K562 (cell line): ENCODE results near the gene ANKRD13D. TPM values are rescaled to one million over a fixed set of nuclear protein-coding genes. Genes with fewer than 3 reads are reported as not detected.

Experiments
- ATAC-seq: fragments of 200-7000 bp; cut with Tn5 transposase; 3 replicates; pipeline ENCODE4 v1.9.1; 2020; ENCODE audit warnings: moderate library complexity
- BruUV-seq: library from RNA; stranded (reverse); fragments of 400-500 nt; replicated peaks from 2 replicates; lab custom pipeline; 2021; lab: Mats Ljungman, UMichigan
- CTCF ChIA-PET: fragments of 300-600 bp; formaldehyde crosslinking; extraction: SDS; loops from one replicate; lab custom pipeline; 2021; ENCODE audit warnings: low intra/inter-chr PET ratio; lab: Yijun Ruan, JAX
- POLR2A ChIA-PET: fragments of 300-600, 350-650 bp; sonication (Branson Sonifier 250); formaldehyde crosslinking; extraction: SDS; loops from one replicate; lab custom pipeline; 2021; ENCODE audit warnings: antibody characterized with exemption, inconsistent platforms; lab: Yijun Ruan, JAX
- DNase-seq, 4 experiments: peaks; one replicate each; pipeline versions ENCODE4 v3.0.0 to v3.0.0-alpha.2; 2011 to 2018; ENCODE audit warnings: low spot score in 3 of 4, mixed read lengths in 3 of 4; ENCODE audit errors: extremely low read depth in 1 of 4
- FAIRE-seq: peaks from 2 replicates; lab custom pipeline; 2011; peaks lifted over from hg19 to GRCh38; lab: Jason Lieb, UNC
- H2AFZ ChIP-seq: 2 replicates; pipeline ENCODE4 v1.6.0; 2011; ENCODE audit warnings: low read depth, low read length, control low read depth, inconsistent platforms
- H3K27ac ChIP-seq: fragments of 200-600 bp; 3 replicates; pipeline ENCODE4 v1.8.0; 2011; ENCODE audit warnings: low read depth, mild to moderate bottlenecking, control low read depth, inconsistent platforms, low read length, moderate library complexity, mixed read lengths; ENCODE audit errors: extremely low read depth
- H3K27me3 ChIP-seq, 2 experiments: fragments of 300-600 bp in 1 of 2; 2 replicates in 1 of 2; 3 replicates in 1 of 2; pipeline versions ENCODE4 v1.6.0 to v1.8.0; 2011; ENCODE audit warnings: inconsistent platforms in 2 of 2, low read length in 2 of 2, mild to moderate bottlenecking in 1 of 2, mixed read lengths in 1 of 2, moderate library complexity in 1 of 2; ENCODE audit not compliant: control insufficient read depth in 2 of 2, insufficient read depth in 2 of 2
- H3K36me3 ChIP-seq: fragments of 300-600 bp; 3 replicates; pipeline ENCODE4 v1.8.0; 2011; ENCODE audit warnings: mild to moderate bottlenecking, low read length, inconsistent platforms; ENCODE audit not compliant: control insufficient read depth, insufficient read depth
- H3K4me1 ChIP-seq, 2 experiments: fragments of 200-600 bp in 1 of 2; replicated peaks in 1 of 2; 2 replicates in 1 of 2; 3 replicates in 1 of 2; pipeline versions ENCODE4 v1.5.1 to v1.8.0; 2011; ENCODE audit warnings: inconsistent platforms in 2 of 2, low read length in 2 of 2, mild to moderate bottlenecking in 1 of 2, mixed read lengths in 1 of 2, moderate library complexity in 1 of 2; ENCODE audit not compliant: control insufficient read depth in 2 of 2, insufficient read depth in 2 of 2
- H3K4me2 ChIP-seq: 2 replicates; pipeline ENCODE4 v1.6.1; 2011; ENCODE audit warnings: low read length, control low read depth, inconsistent platforms, mixed read lengths; ENCODE audit not compliant: insufficient read depth
- H3K4me3 ChIP-seq: fragments of 200-600 bp; sonication (generic), shearing (Covaris generic); 2 replicates; pipeline ENCODE4 v1.5.1; 2016; ENCODE audit warnings: control low read depth, inconsistent platforms
- H3K79me2 ChIP-seq: fragments of 200-600 bp; 3 replicates; pipeline ENCODE4 v1.8.0; 2011; ENCODE audit warnings: low read length, inconsistent platforms; ENCODE audit not compliant: control insufficient read depth, insufficient read depth
- H3K9ac ChIP-seq, 2 experiments: 2 replicates each; pipeline versions ENCODE4 v1.6.0 to v1.6.1; 2011; ENCODE audit warnings: low read depth in 2 of 2, low read length in 2 of 2, control low read depth in 1 of 2, inconsistent platforms in 1 of 2, mild to moderate bottlenecking in 1 of 2, mixed read lengths in 1 of 2; ENCODE audit not compliant: insufficient read depth in 1 of 2
- H3K9me1 ChIP-seq: one replicate; pipeline ENCODE4 v1.6.0; 2011; ENCODE audit warnings: inconsistent platforms, mild to moderate bottlenecking, low read length, moderate library complexity; ENCODE audit not compliant: control insufficient read depth, insufficient read depth
- H3K9me3 ChIP-seq: replicated peaks from 2 replicates; pipeline ENCODE4 v1.5.1; 2011; ENCODE audit warnings: low read depth, low read length, inconsistent platforms; ENCODE audit not compliant: control insufficient read depth, insufficient read depth
- H4K20me1 ChIP-seq: replicated peaks from 2 replicates; pipeline ENCODE4 v1.6.1; 2011; ENCODE audit warnings: low read length, inconsistent platforms, mixed read lengths; ENCODE audit not compliant: control insufficient read depth, insufficient read depth
- CREB1 ChIP-seq, 2 experiments: sonication (generic) in 1 of 2; formaldehyde crosslinking in 1 of 2; IDR thresholded peaks; 2 replicates each; pipeline versions ENCODE4 v1.6.1 to v1.8.0; 2012 to 2022; ENCODE audit warnings: inconsistent platforms in 1 of 2, mild to moderate bottlenecking in 1 of 2, missing genetic modification reagents in 1 of 2, moderate library complexity in 1 of 2
- ELK3 ChIP-seq: fragments of 450-650 bp; formaldehyde crosslinking; IDR thresholded peaks from 2 replicates; pipeline ENCODE4 v1.4.0; 2020; ENCODE audit warnings: mild to moderate bottlenecking
- FOXJ2 ChIP-seq: fragments of 200-800 bp; sonication (Bioruptor generic); IDR thresholded peaks from 2 replicates; pipeline ENCODE4 v1.6.1; 2016; ENCODE audit warnings: missing genetic modification characterization, missing compliant biosample characterization
- GATAD2A ChIP-seq: fragments of 450-650 bp; IDR thresholded peaks from 2 replicates; pipeline ENCODE4 v1.6.1; 2017
- LEF1 ChIP-seq: fragments of 450-650 bp; IDR thresholded peaks from 2 replicates; pipeline ENCODE4 v1.6.1; 2016; ENCODE audit warnings: mild to moderate bottlenecking
- MTA3 ChIP-seq: fragments of 450-650 bp; formaldehyde crosslinking; IDR thresholded peaks from 2 replicates; pipeline ENCODE4 v1.6.1; 2017; ENCODE audit warnings: mild to moderate bottlenecking, borderline replicate concordance
- NR4A1 ChIP-seq, 2 experiments: fragments of 250-450 bp in 1 of 2; fragments of 450-650 bp in 1 of 2; sonication (Bioruptor Pico) in 1 of 2; IDR thresholded peaks; 2 replicates each; pipeline versions ENCODE4 v1.4.0 to v1.6.1; 2016 to 2020; ENCODE audit warnings: mild to moderate bottlenecking in 2 of 2, missing compliant biosample characterization in 1 of 2, missing genetic modification characterization in 1 of 2, moderate library complexity in 1 of 2
- RB1 ChIP-seq: fragments of 450-650 bp; IDR thresholded peaks from 2 replicates; pipeline ENCODE4 v1.6.1; 2017; ENCODE audit warnings: low read depth, mild to moderate bottlenecking
- SMAD1 ChIP-seq: fragments of 150-350 bp; IDR thresholded peaks from 2 replicates; pipeline ENCODE4 v1.6.1; 2014; ENCODE audit warnings: low read length, low read depth; ENCODE audit not compliant: partially characterized antibody
- ZNF197 ChIP-seq: fragments of 200-800 bp; sonication (Bioruptor generic); IDR thresholded peaks from 2 replicates; pipeline ENCODE4 v1.6.1; 2016; ENCODE audit warnings: low read depth, missing genetic modification characterization, missing compliant biosample characterization
- WGBS: fragments of 100-300 bp; shearing (Covaris generic); methylation state at CpG from one replicate; pipeline ENCODE4 v1.1.6; 2016; ENCODE audit warnings: low coverage, mixed read lengths; ENCODE audit not compliant: insufficient coverage; ENCODE audit errors: missing lambda C conversion rate; 5-methylcytosine and 5-hydroxymethylcytosine counted together
- in situ Hi-C: fragments of 300-500 bp; cut with MboI; formaldehyde crosslinking; loops from 4 replicates; pipeline ENCODE4 v1.15.0; 2018; ENCODE audit warnings: inconsistent platforms, mixed read lengths
- intact Hi-C: fragments of 100-400 bp; cut with micrococcal nuclease; formaldehyde crosslinking; loops from 2 replicates; pipeline ENCODE4 v1.14.2; 2022
- polyA plus RNA-seq, 8 experiments: library from polyadenylated mRNA; depleted of rRNA in 4 of 8; stranded (reverse) in 5 of 8; unstranded in 3 of 8; fragments of >200 nt; fragmentation: Nextera tagmentation in 2 of 8; fragmentation: Illumina TruSeq in 1 of 8; extraction: Ambion mirVana in 2 of 8; extraction: Trizol in 1 of 8; gene quantifications; 2 replicates each; pipeline versions ENCODE4 v1.2.1 to v1.2.3, GENCODE V29; 2011 to 2014; ENCODE audit warnings: inconsistent platforms in 1 of 8, missing spikeins in 1 of 8
- total RNA-seq, 7 experiments: library from RNA; depleted of rRNA in 6 of 7; stranded (reverse); fragments of >200 nt in 6 of 7; fragmentation: Illumina TruSeq in 2 of 7; extraction: Trizol in 2 of 7; gene quantifications; 2 replicates each; pipeline versions ENCODE4 v1.2.1 to v1.2.3, GENCODE V29; 2011 to 2021; ENCODE audit warnings: low replicate concordance in 1 of 7
- TF ChIP-seq, protein P1 (sequence below): IDR thresholded peaks from 2 replicates; pipeline ENCODE4 v1.6.1; 2014; ENCODE audit warnings: antibody characterized with exemption
- TF ChIP-seq, protein P2 (sequence below): sonication (generic); IDR thresholded peaks from 2 replicates; pipeline ENCODE4 v1.6.1; 2016
- TF ChIP-seq, protein P3 (sequence below), 2 experiments: fragments of 150-350 bp in 1 of 2; IDR thresholded peaks; 2 replicates each; pipeline ENCODE4 v1.6.1; 2012 to 2016; ENCODE audit warnings: low read depth in 2 of 2, low read length in 2 of 2, mild to moderate bottlenecking in 1 of 2, moderate library complexity in 1 of 2

Gene ANKRD13D
- total and polyA plus RNA-seq, 9 of the 15 experiments (the other 6 are each of a cell fraction or from before 2014, with no cell fraction given), result 0.94 to 40.9 (median 22.4) TPM

GRCh38 chr11:67347964-67348749 is 59.1 kb downstream of the ANKRD13D start:
- no TSS peak for BruUV-seq
- no peak overlapping the region for H3K4me3 ChIP-seq
- in situ Hi-C loops, result no loop called here
- peaks cover 8% of the 10 kb centered on the region for H3K79me2 ChIP-seq
- peak overlapping the region; percentile 6 to 66; a peak in 2 of 4 replicates for H3K9ac ChIP-seq
- 16% methylated on average over 11 of the region's 11 CpGs for WGBS
- H3K36me3 ChIP-seq, result peaks cover 4% of the 10 kb centered on the region; the same call in 1 of the 3 replicates
- H4K20me1 ChIP-seq, result no peaks in the 10 kb centered on the region; the same call in 1 of the 2 replicates
- CTCF ChIA-PET, result interaction anchor here (0.6 kb wide), 1 partner anchor 59 kb away, joined by 3 read pairs; no protein-coding TSS in a partner anchor
- H3K4me2 ChIP-seq, result peak overlapping the region; percentile 61
- intact Hi-C loops, result no loop called here
- no peaks in the 10 kb centered on the region for H3K9me3 ChIP-seq
- no peak overlapping the region for H2AFZ ChIP-seq
- H3K9me1 ChIP-seq, result no peaks in the 10 kb centered on the region
- FAIRE-seq, result peak; percentile 75
- H3K27ac ChIP-seq, result no peak overlapping the region
- H3K27me3 ChIP-seq, result no peaks in the 10 kb centered on the region
- DNase-seq, result peak; percentile 40 to 81 (median 53)
- ATAC-seq, result peak; percentile 14
- peaks cover 29 to 39% of the 10 kb centered on the region in 2 experiments; a peak in 4 of 5 replicates for H3K4me1 ChIP-seq
- POLR2A ChIA-PET, result interaction anchor here (0.6 kb wide), 1 partner anchor 9 kb away, joined by 3 read pairs; no protein-coding TSS in a partner anchor
- peak; percentile 59; the same call in 1 of the 2 replicates for TF ChIP-seq LEF1
- no peak for TF ChIP-seq NR4A1 (CRISPR knock-in tag; IDR thresholded peaks at IDR 0.05)
- peak; percentile 86 for TF ChIP-seq NR4A1 (tag; IDR thresholded peaks at IDR 0.05)
- TF ChIP-seq FOXJ2 (tag), result peak; percentile 87
- TF ChIP-seq GATAD2A, result peak; percentile 61; the same call in 1 of the 2 replicates
- TF ChIP-seq CREB1 (IDR thresholded peaks at IDR 0.05), result peak; percentile 56
- no peak for TF ChIP-seq CREB1 (CRISPR knock-in tag; IDR thresholded peaks at IDR 0.05)
- TF ChIP-seq RB1, result no peak
- TF ChIP-seq, protein P1, sequence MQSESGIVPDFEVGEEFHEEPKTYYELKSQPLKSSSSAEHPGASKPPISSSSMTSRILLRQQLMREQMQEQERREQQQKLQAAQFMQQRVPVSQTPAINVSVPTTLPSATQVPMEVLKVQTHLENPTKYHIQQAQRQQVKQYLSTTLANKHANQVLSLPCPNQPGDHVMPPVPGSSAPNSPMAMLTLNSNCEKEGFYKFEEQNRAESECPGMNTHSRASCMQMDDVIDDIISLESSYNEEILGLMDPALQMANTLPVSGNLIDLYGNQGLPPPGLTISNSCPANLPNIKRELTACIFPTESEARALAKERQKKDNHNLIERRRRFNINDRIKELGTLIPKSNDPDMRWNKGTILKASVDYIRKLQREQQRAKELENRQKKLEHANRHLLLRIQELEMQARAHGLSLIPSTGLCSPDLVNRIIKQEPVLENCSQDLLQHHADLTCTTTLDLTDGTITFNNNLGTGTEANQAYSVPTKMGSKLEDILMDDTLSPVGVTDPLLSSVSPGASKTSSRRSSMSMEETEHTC, result no peak
- TF ChIP-seq MTA3, result 0 out of 2 replicates have a peak, but pooled peaks have one; percentile 75
- TF ChIP-seq, protein P2, sequence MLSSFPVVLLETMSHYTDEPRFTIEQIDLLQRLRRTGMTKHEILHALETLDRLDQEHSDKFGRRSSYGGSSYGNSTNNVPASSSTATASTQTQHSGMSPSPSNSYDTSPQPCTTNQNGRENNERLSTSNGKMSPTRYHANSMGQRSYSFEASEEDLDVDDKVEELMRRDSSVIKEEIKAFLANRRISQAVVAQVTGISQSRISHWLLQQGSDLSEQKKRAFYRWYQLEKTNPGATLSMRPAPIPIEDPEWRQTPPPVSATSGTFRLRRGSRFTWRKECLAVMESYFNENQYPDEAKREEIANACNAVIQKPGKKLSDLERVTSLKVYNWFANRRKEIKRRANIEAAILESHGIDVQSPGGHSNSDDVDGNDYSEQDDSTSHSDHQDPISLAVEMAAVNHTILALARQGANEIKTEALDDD, result no peak
- peak; percentile 97 for TF ChIP-seq ZNF197 (CRISPR knock-in tag)
- TF ChIP-seq SMAD1, result peak; percentile 41
- TF ChIP-seq, protein P3, sequence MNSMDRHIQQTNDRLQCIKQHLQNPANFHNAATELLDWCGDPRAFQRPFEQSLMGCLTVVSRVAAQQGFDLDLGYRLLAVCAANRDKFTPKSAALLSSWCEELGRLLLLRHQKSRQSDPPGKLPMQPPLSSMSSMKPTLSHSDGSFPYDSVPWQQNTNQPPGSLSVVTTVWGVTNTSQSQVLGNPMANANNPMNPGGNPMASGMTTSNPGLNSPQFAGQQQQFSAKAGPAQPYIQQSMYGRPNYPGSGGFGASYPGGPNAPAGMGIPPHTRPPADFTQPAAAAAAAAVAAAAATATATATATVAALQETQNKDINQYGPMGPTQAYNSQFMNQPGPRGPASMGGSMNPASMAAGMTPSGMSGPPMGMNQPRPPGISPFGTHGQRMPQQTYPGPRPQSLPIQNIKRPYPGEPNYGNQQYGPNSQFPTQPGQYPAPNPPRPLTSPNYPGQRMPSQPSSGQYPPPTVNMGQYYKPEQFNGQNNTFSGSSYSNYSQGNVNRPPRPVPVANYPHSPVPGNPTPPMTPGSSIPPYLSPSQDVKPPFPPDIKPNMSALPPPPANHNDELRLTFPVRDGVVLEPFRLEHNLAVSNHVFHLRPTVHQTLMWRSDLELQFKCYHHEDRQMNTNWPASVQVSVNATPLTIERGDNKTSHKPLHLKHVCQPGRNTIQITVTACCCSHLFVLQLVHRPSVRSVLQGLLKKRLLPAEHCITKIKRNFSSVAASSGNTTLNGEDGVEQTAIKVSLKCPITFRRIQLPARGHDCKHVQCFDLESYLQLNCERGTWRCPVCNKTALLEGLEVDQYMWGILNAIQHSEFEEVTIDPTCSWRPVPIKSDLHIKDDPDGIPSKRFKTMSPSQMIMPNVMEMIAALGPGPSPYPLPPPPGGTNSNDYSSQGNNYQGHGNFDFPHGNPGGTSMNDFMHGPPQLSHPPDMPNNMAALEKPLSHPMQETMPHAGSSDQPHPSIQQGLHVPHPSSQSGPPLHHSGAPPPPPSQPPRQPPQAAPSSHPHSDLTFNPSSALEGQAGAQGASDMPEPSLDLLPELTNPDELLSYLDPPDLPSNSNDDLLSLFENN (IDR thresholded peaks at IDR 0.05; ENCODE audit: low read depth in 2 of 2, low read length in 2 of 2), result peak in 1 of 2 experiments; percentile 89; a peak in 2 of 4 replicates
- no peak for TF ChIP-seq ELK3 (CRISPR knock-in tag)
